Uterus (tissue), 2 donors: ENCODE results near the gene IBTK.

ENCODE experiments used
- POLR2A ChIP-seq, 2 donors: fragments of 450-650 bp; IDR thresholded peaks; one replicate each; pipeline ENCODE4 v1.6.1; 2016; ENCODE audit warnings: antibody characterized with exemption in 2 of 2, mild to moderate bottlenecking in 1 of 2, moderate library complexity in 1 of 2
- TF ChIP-seq, protein P1 (sequence below), 4 experiments: fragments of 200-600 bp in 2 of 4; fragments of 450-650 bp in 2 of 4; sonication (generic) in 2 of 4; IDR thresholded peaks; one replicate each; pipeline ENCODE4 v1.5.1; 2016 to 2019; ENCODE audit warnings: antibody characterized with exemption in 4 of 4, mild to moderate bottlenecking in 2 of 4, moderate library complexity in 1 of 4

DNA sequence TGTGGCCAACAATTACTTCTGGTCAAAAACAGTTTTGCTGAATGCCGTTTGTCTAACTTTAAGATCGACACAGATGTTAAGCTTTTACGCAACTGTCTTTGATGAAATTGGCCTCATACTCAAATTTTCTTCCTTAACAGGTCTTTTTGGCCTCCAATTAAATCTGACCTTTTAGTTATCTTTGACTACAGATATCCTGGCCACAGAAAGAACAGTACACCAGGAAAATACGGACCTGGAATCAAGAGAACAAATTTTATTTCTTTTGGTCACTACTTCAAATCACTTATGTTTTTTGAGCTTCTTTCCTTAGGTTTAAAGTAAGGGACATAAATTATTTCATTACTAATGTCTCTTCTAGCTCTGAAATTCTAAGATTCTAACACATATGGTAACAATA, 49.8 kb downstream of the IBTK start:
- TF ChIP-seq, protein P1, sequence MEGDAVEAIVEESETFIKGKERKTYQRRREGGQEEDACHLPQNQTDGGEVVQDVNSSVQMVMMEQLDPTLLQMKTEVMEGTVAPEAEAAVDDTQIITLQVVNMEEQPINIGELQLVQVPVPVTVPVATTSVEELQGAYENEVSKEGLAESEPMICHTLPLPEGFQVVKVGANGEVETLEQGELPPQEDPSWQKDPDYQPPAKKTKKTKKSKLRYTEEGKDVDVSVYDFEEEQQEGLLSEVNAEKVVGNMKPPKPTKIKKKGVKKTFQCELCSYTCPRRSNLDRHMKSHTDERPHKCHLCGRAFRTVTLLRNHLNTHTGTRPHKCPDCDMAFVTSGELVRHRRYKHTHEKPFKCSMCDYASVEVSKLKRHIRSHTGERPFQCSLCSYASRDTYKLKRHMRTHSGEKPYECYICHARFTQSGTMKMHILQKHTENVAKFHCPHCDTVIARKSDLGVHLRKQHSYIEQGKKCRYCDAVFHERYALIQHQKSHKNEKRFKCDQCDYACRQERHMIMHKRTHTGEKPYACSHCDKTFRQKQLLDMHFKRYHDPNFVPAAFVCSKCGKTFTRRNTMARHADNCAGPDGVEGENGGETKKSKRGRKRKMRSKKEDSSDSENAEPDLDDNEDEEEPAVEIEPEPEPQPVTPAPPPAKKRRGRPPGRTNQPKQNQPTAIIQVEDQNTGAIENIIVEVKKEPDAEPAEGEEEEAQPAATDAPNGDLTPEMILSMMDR (IDR thresholded peaks at IDR 0.05), result no peak
- TF ChIP-seq POLR2A (IDR thresholded peaks at IDR 0.05), result no peak
